ENCODE data around the gene MTRF1L.

MTRF1L gene

GRCh38 chr6:153002613-153003365, at the start of gene MTRF1L:
MTRF1L (minus strand) TSS chr6:153002709; CDS start chr6:153002685, 24 bp downstream.
- peak; percentile 76 to 88 (median 78) for DNase-seq (ENCODE audit: low read depth in 3 of 3)

DNA sequence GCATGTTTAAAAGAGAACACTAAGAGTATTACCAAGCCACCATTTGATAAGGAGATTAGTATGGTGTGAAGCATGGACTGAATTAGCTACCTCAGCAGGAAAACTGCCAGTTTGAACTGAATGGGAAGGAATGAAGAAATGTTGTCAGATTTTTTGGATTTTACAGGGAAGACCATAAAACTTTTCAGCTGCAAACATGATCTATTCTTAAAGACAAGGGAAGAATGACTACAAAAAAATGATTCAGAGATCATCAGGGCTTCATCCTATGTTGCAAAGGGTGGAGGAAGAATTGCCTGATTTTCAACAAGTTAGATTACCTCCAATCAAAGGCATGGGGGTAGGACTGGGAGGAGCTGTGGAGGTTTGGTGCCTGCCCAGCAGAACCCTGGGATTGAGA, 49.3 kb upstream of the MTRF1L start:
- DNase-seq (ENCODE audit: low read depth in 3 of 3) = no peak

DNA sequence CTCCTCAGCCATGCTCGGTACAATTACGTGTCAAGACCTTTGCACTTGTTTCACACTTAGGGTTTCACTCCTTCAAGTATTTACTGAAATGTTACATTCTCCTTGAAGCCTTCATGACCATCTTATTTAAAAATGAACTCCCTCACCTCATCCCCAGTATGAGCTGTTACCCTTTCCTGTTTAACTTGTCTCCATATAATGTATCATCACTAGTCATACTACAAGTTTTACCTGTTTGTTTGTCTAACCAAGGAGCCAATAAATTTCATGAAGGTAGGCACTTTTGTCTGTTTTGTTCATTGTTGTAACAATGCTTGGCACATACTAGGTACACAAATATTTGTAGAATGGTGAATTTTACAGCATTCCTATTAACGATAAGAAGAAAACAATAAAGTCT, 46.1 kb upstream of the MTRF1L start:
- no peak for DNase-seq (ENCODE audit: low read depth in 3 of 3)

GRCh38 chr6:153047386-153047785, 44.9 kb upstream of the MTRF1L start:
- no peak for DNase-seq (ENCODE audit: low read depth in 3 of 3)

GRCh38 chr6:153045271-153045670, 42.8 kb upstream of the MTRF1L start:
- no peak for DNase-seq (ENCODE audit: low read depth in 3 of 3)

GRCh38 chr6:153044295-153044694, 41.8 kb upstream of the MTRF1L start:
- DNase-seq (ENCODE audit: low read depth in 3 of 3) = no peak

DNA sequence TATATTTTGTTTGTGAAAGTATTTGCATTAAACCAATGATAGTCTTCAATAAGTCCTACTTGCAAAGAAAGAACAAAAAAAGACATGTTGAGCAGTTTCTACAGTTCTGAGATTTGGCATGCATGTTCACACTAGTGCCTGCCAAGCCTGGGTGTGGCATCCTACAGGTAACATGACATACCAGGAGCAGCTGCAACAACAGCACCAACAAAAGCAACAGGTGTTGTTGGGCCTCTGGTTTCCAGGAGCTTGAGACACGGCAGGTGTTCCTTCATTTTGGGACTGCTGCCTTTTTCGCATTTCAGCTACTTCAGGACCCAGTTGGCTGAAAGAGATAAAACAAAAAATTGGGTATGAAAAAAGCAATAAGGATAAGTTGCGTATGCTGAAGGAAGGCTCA, 41.2 kb upstream of the MTRF1L start:
- no peak for DNase-seq (ENCODE audit: low read depth in 3 of 3)

- no peak for DNase-seq (ENCODE audit: low read depth in 3 of 3)
Measured at GRCh38 chr6:153038378-153039057, 36.0 kb upstream of the MTRF1L start.

- DNase-seq (ENCODE audit: low read depth in 3 of 3) = no peak
Measured at GRCh38 chr6:153034139-153034538, 31.6 kb upstream of the MTRF1L start.

- no peak for DNase-seq (ENCODE audit: low read depth in 3 of 3)
Measured at GRCh38 chr6:153032255-153032882, 29.9 kb upstream of the MTRF1L start.

DNA sequence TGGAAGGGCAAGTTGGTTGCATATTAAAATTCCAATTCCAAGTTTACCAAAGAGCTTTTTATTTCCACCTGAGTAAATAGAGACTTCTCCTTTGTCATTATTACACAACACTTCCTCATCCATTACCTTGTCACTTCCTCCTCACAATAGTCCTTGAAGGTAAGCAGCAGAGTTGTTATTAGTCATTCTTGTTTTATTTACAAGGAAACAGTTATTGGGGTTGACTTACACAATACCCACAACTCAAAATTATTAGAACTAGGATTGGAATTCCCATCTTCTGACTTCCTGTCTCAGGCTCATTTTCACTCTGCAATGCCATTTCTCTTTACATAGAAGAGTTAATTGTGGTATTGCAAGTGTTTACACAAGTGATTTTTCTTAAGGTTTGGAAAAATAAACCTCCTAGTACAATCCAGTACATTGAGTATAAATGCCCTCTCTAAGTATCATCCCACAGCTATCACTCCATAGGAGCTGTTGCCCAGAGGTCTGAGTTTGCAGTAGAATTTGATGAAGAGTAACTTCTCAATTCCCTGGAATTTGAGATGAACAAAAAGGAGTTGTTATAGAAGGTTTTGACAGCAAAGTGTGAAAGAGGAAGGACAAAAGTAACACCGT, 28.9 kb upstream of the MTRF1L start:
- no peak for DNase-seq (ENCODE audit: low read depth in 3 of 3)

DNA sequence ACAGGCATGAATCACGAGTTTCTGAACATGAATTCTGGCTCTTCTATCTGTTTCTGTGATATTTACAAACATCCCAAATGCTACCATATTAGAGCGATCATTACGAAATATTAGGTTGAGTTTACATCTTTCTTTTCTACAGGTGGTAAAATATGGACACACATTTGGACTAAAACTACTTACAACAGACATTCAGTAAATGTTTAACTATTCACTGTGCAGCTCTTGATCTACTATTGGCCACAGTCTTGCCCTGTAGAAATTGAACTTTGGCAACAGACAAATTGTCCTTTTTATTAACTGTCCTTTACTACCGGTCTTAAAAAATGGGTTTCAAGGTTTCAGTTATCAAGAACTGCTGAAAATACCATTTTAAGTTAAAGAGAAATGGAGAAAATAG, 26.5 kb upstream of the MTRF1L start:
- DNase-seq (ENCODE audit: low read depth in 3 of 3) = no peak

GRCh38 chr6:153028286-153028685, 25.8 kb upstream of the MTRF1L start:
- no peak for DNase-seq (ENCODE audit: low read depth in 3 of 3)

- no peak for DNase-seq (ENCODE audit: low read depth in 3 of 3)
Measured at GRCh38 chr6:153027480-153027879, 25.0 kb upstream of the MTRF1L start.

DNA sequence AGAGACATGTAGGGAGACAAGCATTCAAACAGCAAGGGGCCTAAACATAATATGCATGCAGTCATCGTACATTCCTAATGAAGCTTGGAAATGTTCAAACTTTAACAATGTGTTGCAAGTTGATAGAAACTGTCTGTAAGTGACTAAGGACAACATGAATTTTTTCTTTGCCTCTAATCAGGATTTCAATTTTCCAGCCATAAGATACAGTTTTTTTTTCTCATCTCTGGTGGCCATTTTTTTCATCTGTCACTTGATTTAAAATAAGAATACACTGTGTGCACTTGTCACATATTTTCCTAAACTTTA, 22.2 kb upstream of the MTRF1L start:
- DNase-seq (ENCODE audit: low read depth in 3 of 3) = no peak

GRCh38 chr6:153023977-153024708, 21.6 kb upstream of the MTRF1L start:
- DNase-seq (ENCODE audit: low read depth in 3 of 3) = peak in 1 of 3 donors; percentile 31

DNA sequence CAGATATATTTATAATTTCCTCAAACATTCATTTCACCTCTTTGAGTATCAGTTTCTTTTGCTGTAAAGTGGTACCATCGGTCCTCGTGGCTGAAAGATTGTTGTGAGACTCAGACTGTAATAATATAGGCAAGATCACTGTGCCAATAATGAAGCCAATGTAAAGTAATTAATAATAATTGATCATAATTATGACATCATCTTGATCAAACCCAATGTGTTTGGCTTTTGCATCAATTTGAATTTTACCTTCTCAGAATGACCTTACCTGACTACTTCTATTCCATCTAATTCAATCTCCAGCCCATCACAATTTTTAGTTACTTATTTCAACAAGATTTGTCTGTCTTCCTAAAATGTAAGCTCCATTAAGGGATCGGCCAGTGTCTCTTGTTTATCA, 15.8 kb upstream of the MTRF1L start:
- DNase-seq (ENCODE audit: low read depth in 3 of 3) = no peak

DNA sequence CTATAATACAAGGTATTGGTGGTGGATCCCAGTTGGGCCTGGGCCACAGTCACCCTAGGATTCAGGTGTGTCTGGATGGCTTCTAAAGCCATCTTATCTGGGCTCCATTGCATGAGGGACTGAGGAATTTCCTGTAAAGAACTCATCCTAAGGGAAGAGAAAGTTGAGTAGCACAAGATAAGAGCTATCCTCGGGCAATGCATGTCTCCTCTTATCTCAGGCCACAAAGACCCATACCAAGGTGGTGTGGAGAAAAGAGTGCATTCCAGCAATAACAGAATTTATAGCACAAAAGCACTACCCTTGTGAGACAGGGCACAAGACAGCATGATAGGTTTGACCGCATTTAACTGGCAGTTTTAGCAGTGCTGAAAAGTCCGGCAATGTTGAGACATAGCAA, 14.3 kb upstream of the MTRF1L start:
- DNase-seq (ENCODE audit: low read depth in 3 of 3) = no peak

GRCh38 chr6:153015094-153015640, 12.7 kb upstream of the MTRF1L start:
- DNase-seq (ENCODE audit: low read depth in 3 of 3) = no peak

GRCh38 chr6:153013438-153013837, 10.9 kb upstream of the MTRF1L start:
- DNase-seq (ENCODE audit: low read depth in 3 of 3) = no peak

GRCh38 chr6:153012856-153013255, 10.3 kb upstream of the MTRF1L start:
- no peak for DNase-seq (ENCODE audit: low read depth in 3 of 3)

DNA sequence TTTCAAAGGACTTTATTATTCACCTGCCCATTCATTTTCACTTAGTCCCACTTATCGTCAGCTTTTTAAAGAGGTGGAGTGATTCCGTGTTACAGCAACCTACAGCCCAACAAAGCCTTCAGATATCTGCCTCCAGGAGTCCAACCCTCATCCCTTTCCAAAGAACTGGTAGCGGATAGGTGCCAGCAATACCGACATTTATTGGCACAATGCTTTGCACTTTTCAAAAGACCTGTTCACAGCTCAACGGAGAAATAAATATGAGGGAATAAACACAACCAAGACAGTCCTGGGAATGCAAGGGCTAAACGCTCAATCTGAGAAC, 819 bp upstream of the MTRF1L start:
- no peak for DNase-seq (ENCODE audit: low read depth in 3 of 3)
